Naive thymus-derived CD4-positive, alpha-beta T cell (primary cell): ENCODE measurements around the gene PSMD7. TPM values are rescaled to one million over a fixed set of nuclear protein-coding genes. Genes with fewer than 3 reads are reported as not detected.

Experiments used
- polyA plus RNA-seq, 2 donors: library from polyadenylated mRNA; unstranded; fragments of 300-500 nt; fragmentation: Illumina TruSeq; gene quantifications; one replicate each; pipeline ENCODE4 v1.2.3, GENCODE V29; 2021
- total RNA-seq, 6 experiments: library from RNA in 5 of 6; stranded (reverse) in 5 of 6; gene quantifications; 1 replicate in 5 of 6; 2 replicates in 1 of 6; pipeline ENCODE4 v1.2.3 and lab custom pipeline; 2021 to 2026

Gene PSMD7
- total and polyA plus RNA-seq, 7 experiments from 2014 or later = 61.1 to 126 (median 86.7) TPM

Other genes starting within 250 kb of the PSMD7 start
- 10 to 100 TPM in 1 of 5 experiments, 1 to 10 TPM in 2, not detected in 2; 2.2 to 12.3 (median 9.8) TPM for gene NPIPB15, start 79.5 kb downstream of the PSMD7 start, total RNA-seq
- under 1 TPM in 1 of 2 donors, not detected in 1; 0.75 TPM for gene NPIPB15, start 79.5 kb downstream of the PSMD7 start, polyA plus RNA-seq
- 1 to 10 TPM in 4 of 5 experiments, under 1 TPM in 1; 0.49 to 3.0 (median 1.5) TPM for gene CLEC18B, start 124.7 kb downstream of the PSMD7 start, total RNA-seq
- gene CLEC18B, start 124.7 kb downstream of the PSMD7 start, polyA plus RNA-seq = not detected